Osteocyte (in vitro differentiated cells): Measurements from ENCODE around the gene CRYBA2. TPM values are rescaled to one million over a fixed set of nuclear protein-coding genes. Genes with fewer than 3 reads are reported as not detected.

Source experiments
- DNase-seq: peaks from one replicate; pipeline ENCODE4 v3.0.0; 2021; ENCODE audit warnings: mixed read lengths; ENCODE audit not compliant: unreplicated experiment; ENCODE audit errors: extremely low spot score
- H3K27ac Mint-ChIP-seq: one replicate; pipeline ENCODE4 v1.8.0; 2021; ENCODE audit warnings: mild to moderate bottlenecking, mixed read lengths; ENCODE audit not compliant: unreplicated experiment
- H3K27me3 Mint-ChIP-seq: one replicate; pipeline ENCODE4 v1.8.0; 2021; ENCODE audit warnings: mixed read lengths; ENCODE audit not compliant: unreplicated experiment
- H3K36me3 Mint-ChIP-seq: one replicate; pipeline ENCODE4 v1.8.0; 2021; ENCODE audit warnings: mixed read lengths; ENCODE audit not compliant: unreplicated experiment
- H3K4me1 Mint-ChIP-seq: one replicate; pipeline ENCODE4 v1.8.0; 2021; ENCODE audit warnings: mixed read lengths; ENCODE audit not compliant: unreplicated experiment
- H3K4me3 Mint-ChIP-seq: one replicate; pipeline ENCODE4 v1.8.0; 2021; ENCODE audit warnings: mild to moderate bottlenecking, moderate library complexity, mixed read lengths; ENCODE audit not compliant: unreplicated experiment
- H3K9me3 Mint-ChIP-seq: one replicate; pipeline ENCODE4 v1.8.0; 2021; ENCODE audit warnings: mixed read lengths; ENCODE audit not compliant: unreplicated experiment
- total RNA-seq: library from RNA; stranded (reverse); gene quantifications from 2 replicates; pipeline ENCODE4 v1.2.1, GENCODE V29; 2021
- TF ChIP-seq, protein P1 (sequence below): fragments of 200-600 bp; sonication (generic); IDR thresholded peaks from 2 replicates; pipeline ENCODE4 v1.5.0; 2021; ENCODE audit warnings: antibody characterized with exemption, mild to moderate bottlenecking, moderate library complexity

The CRYBA2 gene
- total RNA-seq, 1 donor from 2014 or later, result not detected

DNA sequence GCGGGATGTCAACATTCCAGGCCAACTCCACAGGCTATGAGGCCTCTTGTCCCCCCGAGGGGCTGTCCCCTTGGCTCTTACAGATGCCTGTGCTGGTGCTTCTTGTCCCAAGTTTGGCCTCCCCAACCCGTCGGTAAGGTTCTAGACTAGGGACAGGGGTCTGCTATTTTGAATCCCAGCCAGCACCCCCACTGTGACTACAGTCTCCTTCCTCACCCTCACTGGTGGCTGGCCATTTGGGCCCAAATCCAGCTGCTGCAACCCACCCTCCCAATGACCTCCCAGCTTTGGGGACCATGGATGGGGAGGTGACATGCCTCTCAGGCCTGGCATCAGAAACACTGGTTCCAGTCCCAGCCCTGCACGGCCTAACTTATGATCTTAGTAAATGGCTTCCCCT lies 29.4 kb upstream of the CRYBA2 start:
- Mint-ChIP-seq H3K27ac (no peak overlapping the region), H3K4me1 (no peaks in the 10 kb centered on the region), H3K4me3 (no peak overlapping the region), H3K9me3 (no peaks in the 10 kb centered on the region), H3K27me3 (peaks cover 32% of the 10 kb centered on the region), H3K36me3 (no peaks in the 10 kb centered on the region)
- TF ChIP-seq, protein P1, sequence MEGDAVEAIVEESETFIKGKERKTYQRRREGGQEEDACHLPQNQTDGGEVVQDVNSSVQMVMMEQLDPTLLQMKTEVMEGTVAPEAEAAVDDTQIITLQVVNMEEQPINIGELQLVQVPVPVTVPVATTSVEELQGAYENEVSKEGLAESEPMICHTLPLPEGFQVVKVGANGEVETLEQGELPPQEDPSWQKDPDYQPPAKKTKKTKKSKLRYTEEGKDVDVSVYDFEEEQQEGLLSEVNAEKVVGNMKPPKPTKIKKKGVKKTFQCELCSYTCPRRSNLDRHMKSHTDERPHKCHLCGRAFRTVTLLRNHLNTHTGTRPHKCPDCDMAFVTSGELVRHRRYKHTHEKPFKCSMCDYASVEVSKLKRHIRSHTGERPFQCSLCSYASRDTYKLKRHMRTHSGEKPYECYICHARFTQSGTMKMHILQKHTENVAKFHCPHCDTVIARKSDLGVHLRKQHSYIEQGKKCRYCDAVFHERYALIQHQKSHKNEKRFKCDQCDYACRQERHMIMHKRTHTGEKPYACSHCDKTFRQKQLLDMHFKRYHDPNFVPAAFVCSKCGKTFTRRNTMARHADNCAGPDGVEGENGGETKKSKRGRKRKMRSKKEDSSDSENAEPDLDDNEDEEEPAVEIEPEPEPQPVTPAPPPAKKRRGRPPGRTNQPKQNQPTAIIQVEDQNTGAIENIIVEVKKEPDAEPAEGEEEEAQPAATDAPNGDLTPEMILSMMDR, result no peak
- DNase-seq, result no peak

DNA sequence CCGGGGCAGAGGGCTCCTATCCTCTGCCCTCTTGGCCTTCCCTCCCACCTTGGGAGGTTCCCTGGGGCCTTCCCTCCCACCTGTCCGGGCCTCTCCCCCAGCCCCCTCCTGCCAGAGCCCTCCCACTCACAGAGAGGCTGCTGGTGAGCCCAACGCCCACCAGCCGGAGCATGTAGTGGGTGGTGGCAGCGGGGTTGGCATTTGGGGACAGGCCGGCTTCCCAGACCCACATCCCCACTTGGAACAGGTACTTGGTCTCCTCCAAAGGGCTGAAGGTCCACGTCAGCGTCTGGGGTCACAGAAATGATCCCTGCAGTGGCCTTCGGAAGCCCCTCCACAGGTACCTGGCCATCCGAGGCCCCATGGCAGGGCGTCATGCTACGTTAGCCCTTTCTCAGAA lies 28.8 kb upstream of the CRYBA2 start:
- Mint-ChIP-seq H3K27ac (no peak overlapping the region), H3K4me1 (no peaks in the 10 kb centered on the region), H3K9me3 (no peaks in the 10 kb centered on the region), H3K27me3 (peaks cover 38% of the 10 kb centered on the region), H3K4me3 (no peak overlapping the region), H3K36me3 (no peaks in the 10 kb centered on the region)
- TF ChIP-seq, protein P1, result no peak
- DNase-seq, result no peak

DNA sequence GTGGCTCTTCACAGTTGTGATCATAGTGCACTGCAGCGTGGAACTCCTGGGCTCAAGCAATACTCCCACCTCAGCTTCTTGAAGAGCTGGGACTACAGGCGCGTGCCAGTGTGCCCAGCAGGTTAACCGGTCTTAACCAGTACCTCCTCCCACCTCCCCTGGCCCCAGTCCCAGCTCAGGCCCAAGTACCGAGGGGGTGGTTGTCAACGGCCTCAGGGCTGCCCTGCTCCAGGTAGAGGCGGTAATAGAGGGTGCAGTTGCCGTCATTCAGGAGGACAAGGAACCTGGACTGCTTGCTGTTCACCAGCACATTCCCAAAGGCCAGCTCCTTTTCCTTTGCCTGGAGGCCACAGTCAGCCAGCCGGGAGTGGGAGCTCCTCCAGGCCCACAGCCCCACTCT lies 28.4 kb upstream of the CRYBA2 start:
- TF ChIP-seq, protein P1, result no peak
- no peak for DNase-seq
- H3K27ac Mint-ChIP-seq, result no peak overlapping the region
- H3K4me3 Mint-ChIP-seq, result no peak overlapping the region
- peaks cover 42% of the 10 kb centered on the region for H3K27me3 Mint-ChIP-seq
- no peaks in the 10 kb centered on the region for H3K4me1 Mint-ChIP-seq
- no peaks in the 10 kb centered on the region for H3K9me3 Mint-ChIP-seq
- no peaks in the 10 kb centered on the region for H3K36me3 Mint-ChIP-seq

DNA sequence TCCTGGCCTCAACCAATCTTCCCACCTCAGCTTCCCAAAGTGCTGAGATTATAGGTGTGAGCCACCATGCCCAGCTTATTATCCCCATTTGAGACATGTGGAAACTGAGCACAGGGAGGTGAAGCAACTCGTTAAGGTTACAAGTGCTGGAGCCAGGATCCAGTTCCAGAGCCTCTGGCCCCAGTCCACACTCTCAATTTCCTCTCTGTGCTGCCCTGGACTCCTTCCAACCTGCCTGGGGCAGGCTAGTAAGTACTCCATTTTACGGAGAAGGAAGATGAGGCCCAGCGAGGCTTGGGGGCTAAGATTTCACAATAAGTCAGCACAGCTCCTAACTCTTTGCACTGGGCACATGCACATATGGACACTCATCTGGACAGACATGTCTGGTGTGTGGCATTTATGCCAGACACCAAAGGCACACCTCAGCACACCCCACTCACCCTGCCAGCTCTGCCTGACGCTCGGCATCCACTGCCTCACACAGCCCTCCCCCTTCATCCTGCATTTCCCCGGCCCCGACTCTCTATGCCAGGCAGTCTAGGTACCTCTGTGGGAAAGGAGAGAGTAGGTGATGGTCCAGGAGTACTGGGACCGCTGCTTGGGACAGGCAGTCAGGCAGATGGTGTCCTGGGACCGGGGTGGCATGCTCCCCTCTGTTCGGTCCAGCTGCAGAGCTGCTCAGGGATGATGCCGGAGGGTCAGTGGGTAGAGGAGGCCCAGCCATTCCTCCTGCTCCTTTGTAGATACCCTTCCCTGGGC lies 27.6 kb upstream of the CRYBA2 start:
- TF ChIP-seq, protein P1, result no peak
- DNase-seq, result no peak
- peaks cover 40% of the 10 kb centered on the region for H3K27me3 Mint-ChIP-seq
- H3K4me1 Mint-ChIP-seq, result no peaks in the 10 kb centered on the region
- H3K36me3 Mint-ChIP-seq, result no peaks in the 10 kb centered on the region
- H3K9me3 Mint-ChIP-seq, result no peaks in the 10 kb centered on the region
- H3K27ac Mint-ChIP-seq, result no peak overlapping the region
- no peak overlapping the region for H3K4me3 Mint-ChIP-seq

DNA sequence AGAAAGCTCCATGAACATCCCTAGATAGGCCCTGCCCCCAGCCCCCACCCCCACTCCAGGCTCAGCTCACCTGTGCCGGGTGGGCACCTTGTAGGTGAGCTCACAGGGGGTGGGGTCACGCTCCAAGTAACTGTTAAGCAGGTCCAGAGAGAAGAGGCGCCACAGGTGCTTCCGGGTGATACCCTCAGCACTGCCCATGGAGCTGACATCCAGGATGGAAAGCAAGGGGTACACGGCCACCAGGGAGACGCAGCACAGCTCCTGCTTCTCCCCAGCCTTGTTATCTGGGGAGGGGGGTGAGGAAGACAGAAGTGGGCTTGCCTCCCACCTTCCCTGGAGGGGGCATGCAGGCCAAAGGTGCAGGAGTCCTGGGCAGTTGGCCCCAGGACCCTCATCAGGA lies 26.2 kb upstream of the CRYBA2 start:
- H3K36me3 Mint-ChIP-seq, result no peaks in the 10 kb centered on the region
- H3K27ac Mint-ChIP-seq, result no peak overlapping the region
- H3K9me3 Mint-ChIP-seq, result no peaks in the 10 kb centered on the region
- DNase-seq, result no peak
- H3K27me3 Mint-ChIP-seq, result peaks cover 30% of the 10 kb centered on the region
- H3K4me1 Mint-ChIP-seq, result no peaks in the 10 kb centered on the region
- TF ChIP-seq, protein P1, result no peak
- no peak overlapping the region for H3K4me3 Mint-ChIP-seq
